IMR-90 (cell line): ENCODE results near the gene ANKEF1.

Experiments
- BHLHE40 ChIP-seq: fragments of 150-350 bp; IDR thresholded peaks from 2 replicates; pipeline ENCODE4 v1.6.1; 2016; ENCODE audit warnings: mild to moderate bottlenecking, low read depth, low read length
- CEBPB ChIP-seq: IDR thresholded peaks from 2 replicates; pipeline ENCODE4 v1.6.1; 2012; ENCODE audit warnings: low read depth, low read length, improper control_type of control experiment
- CHD1 ChIP-seq: IDR thresholded peaks from 2 replicates; pipeline ENCODE4 v1.6.1; 2012; ENCODE audit warnings: low read depth, low read length, improper control_type of control experiment
- FOS ChIP-seq: fragments of 150-350 bp; IDR thresholded peaks from 2 replicates; pipeline ENCODE4 v1.6.1; 2016; ENCODE audit warnings: low read depth, low read length
- MAFK ChIP-seq: IDR thresholded peaks from 2 replicates; pipeline ENCODE4 v1.6.1; 2012; ENCODE audit warnings: low read depth, low read length, improper control_type of control experiment
- MXI1 ChIP-seq: IDR thresholded peaks from 2 replicates; pipeline ENCODE4 v1.6.1; 2012; ENCODE audit warnings: low read depth, mild to moderate bottlenecking, low read length, moderate library complexity, borderline replicate concordance
- POLR2A ChIP-seq: IDR thresholded peaks from 2 replicates; pipeline ENCODE4 v1.6.1; 2012; ENCODE audit warnings: mild to moderate bottlenecking, low read depth, low read length
- RAD21 ChIP-seq: IDR thresholded peaks from 2 replicates; pipeline ENCODE4 v1.6.1; 2012; ENCODE audit warnings: low read length, improper control_type of control experiment
- RCOR1 ChIP-seq: IDR thresholded peaks from 2 replicates; pipeline ENCODE4 v1.6.1; 2012; ENCODE audit warnings: mild to moderate bottlenecking, low read length, improper control_type of control experiment; ENCODE audit not compliant: insufficient replicate concordance
- RFX5 ChIP-seq: IDR thresholded peaks from 2 replicates; pipeline ENCODE4 v1.8.0; 2012; ENCODE audit warnings: low read depth, mild to moderate bottlenecking, low read length, moderate library complexity
- SMC3 ChIP-seq: fragments of 150-350 bp; IDR thresholded peaks from 2 replicates; pipeline ENCODE4 v1.6.1; 2016; ENCODE audit warnings: low read depth, mild to moderate bottlenecking, antibody characterized with exemption, low read length, moderate library complexity
- TF ChIP-seq, protein P1 (sequence below): conservative IDR thresholded peaks from 2 replicates; pipeline ENCODE4 v1.5.1; 2012; ENCODE audit warnings: mild to moderate bottlenecking, low read depth, low read length, improper control_type of control experiment
- TF ChIP-seq, protein P2 (sequence below): fragments of 150-350 bp; IDR thresholded peaks from 2 replicates; pipeline ENCODE4 v1.6.1; 2016; ENCODE audit warnings: low read depth, mild to moderate bottlenecking, low read length, moderate library complexity, borderline replicate concordance
- TF ChIP-seq, protein P3 (sequence below): fragments of 150-350 bp; IDR thresholded peaks from 2 replicates; pipeline ENCODE4 v1.6.1; 2017; ENCODE audit warnings: mild to moderate bottlenecking, antibody characterized with exemption, low read length, low read depth

DNA sequence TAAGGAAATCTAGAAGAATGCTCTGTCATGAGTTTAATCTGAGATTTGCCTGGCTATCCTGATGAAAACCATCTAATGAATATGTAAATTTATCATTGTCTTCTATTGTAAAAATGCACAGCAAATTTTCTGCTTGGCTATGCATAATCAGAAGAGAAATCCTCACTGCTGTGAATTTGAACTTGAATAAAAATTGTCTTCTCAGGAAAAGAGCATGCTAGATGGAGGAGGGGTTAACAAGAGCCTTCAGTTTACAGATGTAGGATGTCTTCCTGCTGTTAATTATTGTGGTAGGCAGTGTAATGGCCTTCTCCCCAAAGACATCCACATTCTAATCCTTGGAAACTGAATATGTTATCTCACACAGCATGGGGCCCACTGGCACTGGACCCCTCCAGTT, 45.8 kb downstream of the ANKEF1 start:
- TF ChIP-seq, protein P1, sequence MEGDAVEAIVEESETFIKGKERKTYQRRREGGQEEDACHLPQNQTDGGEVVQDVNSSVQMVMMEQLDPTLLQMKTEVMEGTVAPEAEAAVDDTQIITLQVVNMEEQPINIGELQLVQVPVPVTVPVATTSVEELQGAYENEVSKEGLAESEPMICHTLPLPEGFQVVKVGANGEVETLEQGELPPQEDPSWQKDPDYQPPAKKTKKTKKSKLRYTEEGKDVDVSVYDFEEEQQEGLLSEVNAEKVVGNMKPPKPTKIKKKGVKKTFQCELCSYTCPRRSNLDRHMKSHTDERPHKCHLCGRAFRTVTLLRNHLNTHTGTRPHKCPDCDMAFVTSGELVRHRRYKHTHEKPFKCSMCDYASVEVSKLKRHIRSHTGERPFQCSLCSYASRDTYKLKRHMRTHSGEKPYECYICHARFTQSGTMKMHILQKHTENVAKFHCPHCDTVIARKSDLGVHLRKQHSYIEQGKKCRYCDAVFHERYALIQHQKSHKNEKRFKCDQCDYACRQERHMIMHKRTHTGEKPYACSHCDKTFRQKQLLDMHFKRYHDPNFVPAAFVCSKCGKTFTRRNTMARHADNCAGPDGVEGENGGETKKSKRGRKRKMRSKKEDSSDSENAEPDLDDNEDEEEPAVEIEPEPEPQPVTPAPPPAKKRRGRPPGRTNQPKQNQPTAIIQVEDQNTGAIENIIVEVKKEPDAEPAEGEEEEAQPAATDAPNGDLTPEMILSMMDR, result no peak
- no peak for TF ChIP-seq POLR2A
- TF ChIP-seq MXI1, result no peak
- TF ChIP-seq, protein P2, sequence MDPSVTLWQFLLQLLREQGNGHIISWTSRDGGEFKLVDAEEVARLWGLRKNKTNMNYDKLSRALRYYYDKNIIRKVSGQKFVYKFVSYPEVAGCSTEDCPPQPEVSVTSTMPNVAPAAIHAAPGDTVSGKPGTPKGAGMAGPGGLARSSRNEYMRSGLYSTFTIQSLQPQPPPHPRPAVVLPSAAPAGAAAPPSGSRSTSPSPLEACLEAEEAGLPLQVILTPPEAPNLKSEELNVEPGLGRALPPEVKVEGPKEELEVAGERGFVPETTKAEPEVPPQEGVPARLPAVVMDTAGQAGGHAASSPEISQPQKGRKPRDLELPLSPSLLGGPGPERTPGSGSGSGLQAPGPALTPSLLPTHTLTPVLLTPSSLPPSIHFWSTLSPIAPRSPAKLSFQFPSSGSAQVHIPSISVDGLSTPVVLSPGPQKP, result no peak
- no peak for TF ChIP-seq RCOR1
- no peak for TF ChIP-seq RFX5
- TF ChIP-seq MAFK, result peak; percentile 43
- TF ChIP-seq BHLHE40, result no peak
- no peak for TF ChIP-seq RAD21
- no peak for TF ChIP-seq FOS
- TF ChIP-seq CHD1, result no peak
- TF ChIP-seq CEBPB, result no peak
- TF ChIP-seq, protein P3, sequence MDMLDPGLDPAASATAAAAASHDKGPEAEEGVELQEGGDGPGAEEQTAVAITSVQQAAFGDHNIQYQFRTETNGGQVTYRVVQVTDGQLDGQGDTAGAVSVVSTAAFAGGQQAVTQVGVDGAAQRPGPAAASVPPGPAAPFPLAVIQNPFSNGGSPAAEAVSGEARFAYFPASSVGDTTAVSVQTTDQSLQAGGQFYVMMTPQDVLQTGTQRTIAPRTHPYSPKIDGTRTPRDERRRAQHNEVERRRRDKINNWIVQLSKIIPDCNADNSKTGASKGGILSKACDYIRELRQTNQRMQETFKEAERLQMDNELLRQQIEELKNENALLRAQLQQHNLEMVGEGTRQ, result no peak
- no peak for TF ChIP-seq SMC3
